KMS-11 (cell line): ENCODE results near the gene KLF7.

Source experiments
- H2AFZ ChIP-seq: fragments of 200-600 bp; sonication (generic); 2 replicates; pipeline ENCODE4 v1.6.1; 2016; ENCODE audit warnings: antibody characterized with exemption, mixed run types, low read depth
- H3K27ac ChIP-seq: fragments of 200-600 bp; sonication (generic); 2 replicates; pipeline ENCODE4 v1.6.1; 2016; ENCODE audit warnings: mild to moderate bottlenecking, mixed run types
- H3K27me3 ChIP-seq: fragments of 200-600 bp; sonication (generic); 2 replicates; pipeline ENCODE4 v1.6.1; 2017; ENCODE audit warnings: mild to moderate bottlenecking, low read depth, mixed run types, moderate library complexity; ENCODE audit not compliant: insufficient read depth
- H3K36me3 ChIP-seq: fragments of 200-600 bp; sonication (generic); 2 replicates; pipeline ENCODE4 v1.6.1; 2017; ENCODE audit warnings: mild to moderate bottlenecking, mixed run types; ENCODE audit not compliant: insufficient read depth
- H3K4me1 ChIP-seq: fragments of 200-600 bp; sonication (generic); 2 replicates; pipeline ENCODE4 v1.6.1; 2016; ENCODE audit warnings: mild to moderate bottlenecking, low read depth, mixed run types; ENCODE audit not compliant: poor library complexity, severe bottlenecking
- H3K4me2 ChIP-seq: fragments of 200-600 bp; sonication (generic); 2 replicates; pipeline ENCODE4 v1.7.0; 2016; ENCODE audit warnings: mild to moderate bottlenecking, mixed run types
- H3K4me3 ChIP-seq: fragments of 200-600 bp; sonication (generic); IDR thresholded peaks from 2 replicates; pipeline ENCODE4 v1.6.1; 2017; ENCODE audit warnings: low read depth, low read length, mixed read lengths; ENCODE audit not compliant: insufficient read depth
- H3K79me2 ChIP-seq: fragments of 200-600 bp; sonication (generic); 2 replicates; pipeline ENCODE4 v1.6.1; 2016; ENCODE audit warnings: low read depth, mixed run types; ENCODE audit not compliant: insufficient read depth
- H3K9ac ChIP-seq: fragments of 200-600 bp; sonication (generic); 2 replicates; pipeline ENCODE4 v1.6.1; 2016; ENCODE audit warnings: mild to moderate bottlenecking, mixed run types
- H4K20me1 ChIP-seq: fragments of 200-600 bp; sonication (generic); 2 replicates; pipeline ENCODE4 v1.6.1; 2016; ENCODE audit warnings: mild to moderate bottlenecking, mixed run types; ENCODE audit not compliant: insufficient read depth
- TF ChIP-seq, protein P1 (sequence below): fragments of 200-600 bp; sonication (generic); conservative IDR thresholded peaks from 2 replicates; pipeline ENCODE4 v1.6.1; 2017; ENCODE audit warnings: low read depth, mild to moderate bottlenecking, antibody characterized with exemption, low read length, moderate library complexity, mixed read lengths

The KLF7 gene

GRCh38 chr2:207164006-207164831 is 1.5 kb downstream of the KLF7 start:
- TF ChIP-seq, protein P1, sequence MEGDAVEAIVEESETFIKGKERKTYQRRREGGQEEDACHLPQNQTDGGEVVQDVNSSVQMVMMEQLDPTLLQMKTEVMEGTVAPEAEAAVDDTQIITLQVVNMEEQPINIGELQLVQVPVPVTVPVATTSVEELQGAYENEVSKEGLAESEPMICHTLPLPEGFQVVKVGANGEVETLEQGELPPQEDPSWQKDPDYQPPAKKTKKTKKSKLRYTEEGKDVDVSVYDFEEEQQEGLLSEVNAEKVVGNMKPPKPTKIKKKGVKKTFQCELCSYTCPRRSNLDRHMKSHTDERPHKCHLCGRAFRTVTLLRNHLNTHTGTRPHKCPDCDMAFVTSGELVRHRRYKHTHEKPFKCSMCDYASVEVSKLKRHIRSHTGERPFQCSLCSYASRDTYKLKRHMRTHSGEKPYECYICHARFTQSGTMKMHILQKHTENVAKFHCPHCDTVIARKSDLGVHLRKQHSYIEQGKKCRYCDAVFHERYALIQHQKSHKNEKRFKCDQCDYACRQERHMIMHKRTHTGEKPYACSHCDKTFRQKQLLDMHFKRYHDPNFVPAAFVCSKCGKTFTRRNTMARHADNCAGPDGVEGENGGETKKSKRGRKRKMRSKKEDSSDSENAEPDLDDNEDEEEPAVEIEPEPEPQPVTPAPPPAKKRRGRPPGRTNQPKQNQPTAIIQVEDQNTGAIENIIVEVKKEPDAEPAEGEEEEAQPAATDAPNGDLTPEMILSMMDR: no peak
- Histone ChIP-seq H3K79me2 (peaks cover 39% of the 10 kb centered on the region), H3K9ac (peak overlapping the region; percentile 99; the same call in 1 of the 2 replicates), H3K36me3 (no peaks in the 10 kb centered on the region), H2AFZ (no peak overlapping the region), H3K4me3 (no peak overlapping the region), H3K4me2 (peak overlapping the region; percentile 64), H4K20me1 (no peaks in the 10 kb centered on the region), H3K27me3 (no peaks in the 10 kb centered on the region), H3K27ac (no peak overlapping the region), H3K4me1 (peaks cover 25% of the 10 kb centered on the region)

DNA sequence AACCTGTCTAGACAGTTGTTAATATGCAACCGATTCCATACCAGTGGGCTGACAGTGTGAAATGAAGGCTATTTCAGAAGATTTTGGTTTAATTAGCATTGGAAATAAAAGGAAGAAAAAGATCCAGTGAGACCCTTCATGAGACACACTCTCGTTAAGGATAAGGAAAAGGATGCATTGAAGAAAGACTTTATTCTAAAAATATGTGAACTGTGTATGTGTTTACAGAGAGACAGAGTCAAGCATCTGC is 2.1 kb downstream of the KLF7 start:
- H3K79me2 ChIP-seq: peaks cover 44% of the 10 kb centered on the region
- no peak overlapping the region for H3K4me3 ChIP-seq
- no peaks in the 10 kb centered on the region for H3K27me3 ChIP-seq
- TF ChIP-seq, protein P1: no peak
- H3K4me2 ChIP-seq: peak overlapping the region; percentile 64; the same call in 1 of the 2 replicates
- no peaks in the 10 kb centered on the region for H4K20me1 ChIP-seq
- H3K27ac ChIP-seq: no peak overlapping the region
- H2AFZ ChIP-seq: no peak overlapping the region
- H3K9ac ChIP-seq: no peak overlapping the region
- H3K36me3 ChIP-seq: no peaks in the 10 kb centered on the region
- H3K4me1 ChIP-seq: peaks cover 25% of the 10 kb centered on the region

- Histone ChIP-seq H3K4me2 (peak overlapping the region; percentile 64; the same call in 1 of the 2 replicates), H4K20me1 (no peaks in the 10 kb centered on the region), H3K27me3 (no peaks in the 10 kb centered on the region), H3K9ac (no peak overlapping the region), H3K27ac (no peak overlapping the region), H3K4me3 (no peak overlapping the region), H3K36me3 (no peaks in the 10 kb centered on the region), H3K4me1 (peaks cover 25% of the 10 kb centered on the region), H2AFZ (no peak overlapping the region), H3K79me2 (peaks cover 49% of the 10 kb centered on the region)
- TF ChIP-seq, protein P1: no peak
These were observed 2.5 kb downstream of the KLF7 start for GRCh38 chr2:207163053-207163755.

- Histone ChIP-seq H3K4me1 (peaks cover 18% of the 10 kb centered on the region), H3K79me2 (peaks cover 58% of the 10 kb centered on the region)
These were observed 3.4 kb downstream of the KLF7 start for GRCh38 chr2:207162316-207162715.

More at GRCh38 chr2:207162316-207162715, 3.4 kb downstream of the KLF7 start:
- H3K27ac ChIP-seq: no peak overlapping the region
- H2AFZ ChIP-seq: no peak overlapping the region
- H4K20me1 ChIP-seq: no peaks in the 10 kb centered on the region
- H3K9ac ChIP-seq: no peak overlapping the region
- TF ChIP-seq, protein P1: no peak
- no peaks in the 10 kb centered on the region for H3K36me3 ChIP-seq
- no peaks in the 10 kb centered on the region for H3K27me3 ChIP-seq
- no peak overlapping the region for H3K4me2 ChIP-seq
- no peak overlapping the region for H3K4me3 ChIP-seq
